Esophagus (tissue), 2 donors: Measurements from ENCODE around the gene HRK. TPM values are rescaled to one million over a fixed set of nuclear protein-coding genes. Genes with fewer than 3 reads are reported as not detected.

ENCODE experiments used
- H3K27ac ChIP-seq, 2 donors: one replicate each; pipeline ENCODE4 v1.5.1; 2013; ENCODE audit warnings: low read depth in 2 of 2, mild to moderate bottlenecking in 2 of 2, inconsistent platforms in 1 of 2, low read length in 1 of 2, moderate library complexity in 1 of 2
- H3K27me3 ChIP-seq, 2 donors: one replicate each; pipeline ENCODE4 v1.6.1; 2013; ENCODE audit warnings: low read length in 2 of 2, control low read depth in 1 of 2, mild to moderate bottlenecking in 1 of 2; ENCODE audit not compliant: insufficient read depth in 2 of 2, control insufficient read depth in 1 of 2
- H3K36me3 ChIP-seq, 2 donors: one replicate each; pipeline ENCODE4 v1.6.1; 2013; ENCODE audit warnings: low read length in 1 of 2; ENCODE audit not compliant: control insufficient read depth in 2 of 2, insufficient read depth in 2 of 2
- H3K4me1 ChIP-seq, 2 donors: one replicate each; pipeline ENCODE4 v1.6.1; 2013; ENCODE audit warnings: low read length in 1 of 2; ENCODE audit not compliant: control insufficient read depth in 2 of 2, insufficient read depth in 2 of 2
- H3K4me3 ChIP-seq, 2 donors: one replicate each; pipeline ENCODE4 v1.5.1; 2013; ENCODE audit warnings: low read length in 2 of 2, mild to moderate bottlenecking in 2 of 2, low read depth in 1 of 2, moderate library complexity in 1 of 2
- H3K9me3 ChIP-seq, 2 donors: one replicate each; pipeline ENCODE4 v1.6.1; 2013; ENCODE audit warnings: mild to moderate bottlenecking in 2 of 2, low read depth in 1 of 2, low read length in 1 of 2, moderate library complexity in 1 of 2; ENCODE audit not compliant: control insufficient read depth in 2 of 2, insufficient read depth in 1 of 2
- WGBS, 2 donors: extraction: QIAGEN DNeasy Blood & Tissue Kit; methylation state at CpG; one replicate each; pipeline ENCODE4 v1.1.7; 2013; 5-methylcytosine and 5-hydroxymethylcytosine counted together
- polyA plus RNA-seq, 2 donors: library from polyadenylated mRNA; stranded (reverse); fragments of 200-250 nt; gene quantifications; one replicate each; pipeline ENCODE4 v1.2.3, GENCODE V29; 2013
- donor health status: healthy with polysubstance abuse.
- donor health status: Bipolar disorder and iron deficiency.

Gene HRK
- polyA plus RNA-seq, 2 donors, result 0.18 to 0.20 TPM

- Histone ChIP-seq H3K27me3 (peaks cover 5 to 9% of the 10 kb centered on the region in 2 donors), H3K9me3 (peaks cover 0 to 4% of the 10 kb centered on the region in 2 donors), H3K4me1 (peaks cover 10 to 11% of the 10 kb centered on the region in 2 donors), H3K36me3 (no peaks in the 10 kb centered on the region), H3K4me3 (no peak overlapping the region), H3K27ac (no peak overlapping the region)
- 26 to 32% methylated on average over 18 to 19 of the region's 19 CpGs for WGBS, 2 donors
Observed at GRCh38 chr12:116876151-116876869, 4.9 kb downstream of the HRK start.

GRCh38 chr12:116874324-116874995, 6.8 kb downstream of the HRK start:
- Histone ChIP-seq H3K36me3 (no peaks in the 10 kb centered on the region), H3K4me3 (no peak overlapping the region), H3K9me3 (peaks cover 0 to 4% of the 10 kb centered on the region in 2 donors), H3K27me3 (peaks cover 0 to 2% of the 10 kb centered on the region in 2 donors), H3K4me1 (peaks cover 3 to 8% of the 10 kb centered on the region in 2 donors), H3K27ac (no peak overlapping the region)
- 85 to 90% methylated on average over 4 of the region's 4 CpGs for WGBS, 2 donors

GRCh38 chr12:116870306-116870705, 10.9 kb downstream of the HRK start:
- WGBS, 2 donors, result 67% methylated on average over 4 of the region's 4 CpGs
- H3K4me1 ChIP-seq, result no peaks in the 10 kb centered on the region
- no peak overlapping the region for H3K4me3 ChIP-seq
- no peaks in the 10 kb centered on the region for H3K27me3 ChIP-seq
- H3K36me3 ChIP-seq, result no peaks in the 10 kb centered on the region
- H3K9me3 ChIP-seq, result peaks cover 0 to 4% of the 10 kb centered on the region in 2 donors
- no peak overlapping the region for H3K27ac ChIP-seq

GRCh38 chr12:116867523-116867922, 13.7 kb downstream of the HRK start:
- Histone ChIP-seq H3K27ac (no peak overlapping the region), H3K9me3 (no peaks in the 10 kb centered on the region), H3K4me1 (no peaks in the 10 kb centered on the region), H3K36me3 (no peaks in the 10 kb centered on the region), H3K4me3 (no peak overlapping the region), H3K27me3 (no peaks in the 10 kb centered on the region)
- 87 to 90% methylated on average over 2 of the region's 2 CpGs for WGBS, 2 donors

- no peaks in the 10 kb centered on the region for H3K27me3 ChIP-seq
- no peak overlapping the region for H3K4me3 ChIP-seq
- no peaks in the 10 kb centered on the region for H3K4me1 ChIP-seq
- H3K27ac ChIP-seq, result no peak overlapping the region
- WGBS, 2 donors, result 53 to 54% methylated on average over 13 of the region's 13 CpGs
- no peaks in the 10 kb centered on the region for H3K9me3 ChIP-seq
- no peaks in the 10 kb centered on the region for H3K36me3 ChIP-seq
Observed at GRCh38 chr12:116864371-116865160, 16.7 kb downstream of the HRK start.

- no peaks in the 10 kb centered on the region for H3K36me3 ChIP-seq
- H3K4me1 ChIP-seq, result no peaks in the 10 kb centered on the region
- no peak overlapping the region for H3K27ac ChIP-seq
- 53% methylated on average over 6 of the region's 6 CpGs for WGBS, 2 donors
- no peaks in the 10 kb centered on the region for H3K27me3 ChIP-seq
- H3K9me3 ChIP-seq, result no peaks in the 10 kb centered on the region
- H3K4me3 ChIP-seq, result no peak overlapping the region
Observed at GRCh38 chr12:116863275-116863767, 17.9 kb downstream of the HRK start.

- H3K4me3 ChIP-seq, result no peak overlapping the region
- no peak overlapping the region for H3K27ac ChIP-seq
- no peaks in the 10 kb centered on the region for H3K9me3 ChIP-seq
- whole genome bisulfite sequencing, 2 donors, result 95% methylated on average over 4 of the region's 4 CpGs
- no peaks in the 10 kb centered on the region for H3K36me3 ChIP-seq
- H3K27me3 ChIP-seq, result no peaks in the 10 kb centered on the region
- H3K4me1 ChIP-seq, result no peaks in the 10 kb centered on the region
Observed at GRCh38 chr12:116862167-116862566, 19.1 kb downstream of the HRK start.

GRCh38 chr12:116861320-116861719, 19.9 kb downstream of the HRK start:
- Histone ChIP-seq H3K27me3 (no peaks in the 10 kb centered on the region), H3K36me3 (no peaks in the 10 kb centered on the region), H3K9me3 (no peaks in the 10 kb centered on the region), H3K4me3 (no peak overlapping the region), H3K27ac (no peak overlapping the region), H3K4me1 (no peaks in the 10 kb centered on the region)
- WGBS, 2 donors, result 39 to 43% methylated on average over 12 of the region's 12 CpGs

GRCh38 chr12:116860263-116860662, 21.0 kb downstream of the HRK start:
- H3K4me1 ChIP-seq, result no peaks in the 10 kb centered on the region
- 54 to 58% methylated on average over 3 of the region's 3 CpGs for whole genome bisulfite sequencing, 2 donors
- H3K4me3 ChIP-seq, result no peak overlapping the region
- H3K27ac ChIP-seq, result no peak overlapping the region
- no peaks in the 10 kb centered on the region for H3K36me3 ChIP-seq
- H3K27me3 ChIP-seq, result no peaks in the 10 kb centered on the region
- H3K9me3 ChIP-seq, result no peaks in the 10 kb centered on the region
